GM23338 (cell line): ENCODE data around the gene BABAM1.

Experiments
- CREB1 ChIP-seq: fragments of 250-450 bp; sonication (Bioruptor Pico); IDR thresholded peaks from 2 replicates; pipeline ENCODE4 v1.5.0; 2020; ENCODE audit warnings: low read depth, mild to moderate bottlenecking, moderate library complexity
- CTCF ChIP-seq, 2 experiments: fragments of 200-600 bp in 1 of 2; sonication (generic) in 1 of 2; conservative IDR thresholded peaks; 2 replicates each; pipeline versions ENCODE4 v1.5.1 to v1.6.1; 2016 to 2017; ENCODE audit warnings: antibody characterized with exemption in 2 of 2, low read depth in 2 of 2, mild to moderate bottlenecking in 2 of 2, moderate library complexity in 1 of 2
- EZH2 ChIP-seq: fragments of 200-600 bp; sonication (generic); IDR thresholded peaks from one replicate; pipeline ENCODE4 v1.8.0; 2017; ENCODE audit warnings: antibody characterized with exemption, mild to moderate bottlenecking, low read depth; ENCODE audit not compliant: unreplicated experiment
- EZH2phosphoT487 ChIP-seq: fragments of 200-600 bp; sonication (generic); IDR thresholded peaks from one replicate; pipeline ENCODE4 v1.8.1; 2018; ENCODE audit warnings: antibody characterized with exemption; ENCODE audit not compliant: unreplicated experiment
- JUNB ChIP-seq: IDR thresholded peaks from one replicate; pipeline ENCODE4 v1.6.1; 2016; ENCODE audit warnings: antibody characterized with exemption; ENCODE audit not compliant: unreplicated experiment
- NANOG ChIP-seq: IDR thresholded peaks from 2 replicates; pipeline ENCODE4 v1.6.1; 2016; ENCODE audit warnings: antibody characterized with exemption, borderline replicate concordance
- POLR2AphosphoS5 ChIP-seq: IDR thresholded peaks from 2 replicates; pipeline ENCODE4 v1.6.1; 2016; ENCODE audit warnings: antibody characterized with exemption, low read depth
- REST ChIP-seq: IDR thresholded peaks from one replicate; pipeline ENCODE4 v1.6.1; 2018; ENCODE audit warnings: antibody characterized with exemption; ENCODE audit not compliant: unreplicated experiment
- STAT1 ChIP-seq: IDR thresholded peaks from one replicate; pipeline ENCODE4 v1.6.1; 2016; ENCODE audit warnings: antibody characterized with exemption; ENCODE audit not compliant: unreplicated experiment
- ZNF114 ChIP-seq: fragments of 250-450 bp; sonication (Bioruptor Pico); IDR thresholded peaks from 2 replicates; pipeline ENCODE4 v1.5.0; 2020; ENCODE audit warnings: mild to moderate bottlenecking, moderate library complexity
- ZNF331 ChIP-seq: fragments of 250-450 bp; sonication (Bioruptor Pico); IDR thresholded peaks from 2 replicates; pipeline ENCODE4 v1.5.0; 2020; ENCODE audit warnings: low read depth, mild to moderate bottlenecking, moderate library complexity
- ZNF462 ChIP-seq: fragments of 250-450 bp; sonication (Bioruptor Pico); IDR thresholded peaks from 2 replicates; pipeline ENCODE4 v1.5.0; 2020; ENCODE audit warnings: mild to moderate bottlenecking, moderate library complexity
- TF ChIP-seq, protein P1 (sequence below): IDR thresholded peaks from 2 replicates; pipeline ENCODE4 v1.6.1; 2016; ENCODE audit warnings: antibody characterized with exemption

GRCh38 chr19:17325881-17326594, 58.8 kb downstream of the BABAM1 start:
- no peak for TF ChIP-seq JUNB
- TF ChIP-seq POLR2AphosphoS5, result no peak
- TF ChIP-seq EZH2, result no peak
- no peak for TF ChIP-seq CTCF (conservative IDR thresholded peaks at IDR 0.05; ENCODE audit: low read depth in 2 of 2)
- TF ChIP-seq EZH2phosphoT487, result no peak
- TF ChIP-seq REST, result no peak
- TF ChIP-seq NANOG, result no peak
- no peak for TF ChIP-seq CREB1 (CRISPR knock-in tag)
- no peak for TF ChIP-seq STAT1
- no peak for TF ChIP-seq ZNF114 (CRISPR knock-in tag)
- TF ChIP-seq ZNF462 (CRISPR knock-in tag), result no peak
- TF ChIP-seq ZNF331 (CRISPR knock-in tag), result no peak
- TF ChIP-seq, protein P1, sequence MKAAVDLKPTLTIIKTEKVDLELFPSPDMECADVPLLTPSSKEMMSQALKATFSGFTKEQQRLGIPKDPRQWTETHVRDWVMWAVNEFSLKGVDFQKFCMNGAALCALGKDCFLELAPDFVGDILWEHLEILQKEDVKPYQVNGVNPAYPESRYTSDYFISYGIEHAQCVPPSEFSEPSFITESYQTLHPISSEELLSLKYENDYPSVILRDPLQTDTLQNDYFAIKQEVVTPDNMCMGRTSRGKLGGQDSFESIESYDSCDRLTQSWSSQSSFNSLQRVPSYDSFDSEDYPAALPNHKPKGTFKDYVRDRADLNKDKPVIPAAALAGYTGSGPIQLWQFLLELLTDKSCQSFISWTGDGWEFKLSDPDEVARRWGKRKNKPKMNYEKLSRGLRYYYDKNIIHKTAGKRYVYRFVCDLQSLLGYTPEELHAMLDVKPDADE, result no peak
